Mucosa of gallbladder (tissue), 1 donor: ENCODE data around the gene FLNA. TPM values are rescaled to one million over a fixed set of nuclear protein-coding genes. Genes with fewer than 3 reads are reported as not detected.
"Not testable (repeated sequence)": the region's sequence is repeated elsewhere in the genome, so short reads cannot be mapped to it uniquely, and the experiment has no call there.

ENCODE experiments used
- DNase-seq: peaks from one replicate; pipeline ENCODE4 v3.0.0-alpha.2; 2020; ENCODE audit warnings: low spot score
- total RNA-seq: library from RNA; stranded (reverse); gene quantifications from one replicate; pipeline ENCODE4 v1.2.1, GENCODE V29; 2021
- donor health status: DM: no; HTN: no; CAD: no.

FLNA gene
- total RNA-seq, 1 donor from 2014 or later = 2,367 TPM

GRCh38 chrX:154360155-154360713, 14.2 kb downstream of the FLNA start:
- DNase-seq = no peak

GRCh38 chrX:154359362-154360154, 14.9 kb downstream of the FLNA start:
- DNase-seq = no peak

GRCh38 chrX:154358829-154359228, 15.6 kb downstream of the FLNA start:
- DNase-seq = no peak

GRCh38 chrX:154358011-154358410, 16.4 kb downstream of the FLNA start:
- no peak for DNase-seq

GRCh38 chrX:154357205-154357604, 17.2 kb downstream of the FLNA start:
- no peak for DNase-seq

GRCh38 chrX:154356596-154356995, 17.8 kb downstream of the FLNA start:
- no peak for DNase-seq

- DNase-seq = no peak
These were observed 18.7 kb downstream of the FLNA start for GRCh38 chrX:154355776-154356140.

- no peak for DNase-seq
These were observed 19.2 kb downstream of the FLNA start for GRCh38 chrX:154355094-154355775.

GRCh38 chrX:154354516-154354915, 19.9 kb downstream of the FLNA start:
- no peak for DNase-seq

- DNase-seq = no peak
These were observed 20.4 kb downstream of the FLNA start for GRCh38 chrX:154354013-154354412.

- DNase-seq = no peak
These were observed 21.1 kb downstream of the FLNA start for GRCh38 chrX:154353172-154353843.

- DNase-seq = no peak
These were observed 22.0 kb downstream of the FLNA start for GRCh38 chrX:154352466-154352865.

GRCh38 chrX:154352012-154352401, 22.4 kb downstream of the FLNA start:
- DNase-seq = no peak

- DNase-seq = no peak
These were observed 23.0 kb downstream of the FLNA start for GRCh38 chrX:154351183-154352011.

- no peak for DNase-seq
These were observed 23.8 kb downstream of the FLNA start for GRCh38 chrX:154350429-154351182.

GRCh38 chrX:154349979-154350378, 24.5 kb downstream of the FLNA start:
- DNase-seq = no peak

- DNase-seq = no peak
These were observed 25.0 kb downstream of the FLNA start for GRCh38 chrX:154349359-154349935.

GRCh38 chrX:154348646-154349358, 25.6 kb downstream of the FLNA start:
- no peak for DNase-seq

GRCh38 chrX:154348114-154348531, 26.3 kb downstream of the FLNA start:
- no peak for DNase-seq

- DNase-seq = not testable (repeated sequence)
These were observed 30.8 kb downstream of the FLNA start for GRCh38 chrX:154343620-154344019.
